ENCODE results near the gene CLEC10A. TPM values are rescaled to one million over a fixed set of nuclear protein-coding genes. Genes with fewer than 3 reads are reported as not detected.

Gene CLEC10A
- total and polyA plus RNA-seq, 2 donors (not counting 3 experiments of a cell fraction or from before 2014, with no cell fraction given) = 0.14 TPM; not detected in 1

- H3K9me1 ChIP-seq (replicated peaks; ENCODE audit: control insufficient read depth, extremely low read depth, insufficient read depth, low read length) = no peaks in the 10 kb centered on the region
- H3K9ac ChIP-seq (replicated peaks; ENCODE audit: extremely low read depth, insufficient read depth, low read length) = no peak overlapping the region
- FAIRE-seq (no peak), DNase-seq (ENCODE audit: low read depth, low spot score) (no peak)
- H3K9me3 ChIP-seq (replicated peaks; ENCODE audit: control insufficient read depth, insufficient read depth, low read length) = no peaks in the 10 kb centered on the region
- ChIA-PET CTCF (interaction anchor here (0.6 to 5.9 kb wide), 63 partner anchors 9 to 657 kb away, joined by 3 to 223 read pairs (median 4); partner anchors contain the start of genes ACADVL, ACAP1, ASGR1 and DLG4), POLR2A (interaction anchor here (0.6 to 1.0 kb wide), 5 partner anchors 11 to 174 kb away, joined by 3 to 6 read pairs (median 3); partner anchors contain the start of gene SLC16A13)
- dilution Hi-C loops (cut with MboI; ENCODE audit: extremely low pct_ligation_motif_present, low sequenced_read_pairs) = no loop called here
- no peak overlapping the region for H3K27ac ChIP-seq (ENCODE audit: insufficient read depth, low read depth, low read length)
- H3K4me2 ChIP-seq (ENCODE audit: insufficient read depth, low read length) = no peak overlapping the region
- intact Hi-C loops (cut with micrococcal nuclease) = loop anchor here (1.0 kb wide), 2 partner anchors 90 to 131 kb away; no protein-coding TSS in a partner anchor
- H3K36me3 ChIP-seq (ENCODE audit: control insufficient read depth in 2 of 2, extremely low read depth in 1 of 2, insufficient read depth in 2 of 2, low read length in 2 of 2) = no peaks in the 10 kb centered on the region
- no peaks in the 10 kb centered on the region for H4K20me1 ChIP-seq (replicated peaks; ENCODE audit: control insufficient read depth, extremely low read depth, insufficient read depth, low read length)
- no TSS peak for BruUV-seq (replicated peaks)
- no peaks in the 10 kb centered on the region for H3K79me2 ChIP-seq (ENCODE audit: control insufficient read depth, insufficient read depth, low read length)
- peaks cover 27% of the 10 kb centered on the region for H3K4me1 ChIP-seq (ENCODE audit: control insufficient read depth, extremely low read depth, insufficient read depth, low read length)
- no peaks in the 10 kb centered on the region for H3K27me3 ChIP-seq (ENCODE audit: control insufficient read depth in 2 of 2, insufficient read depth in 2 of 2, low read length in 2 of 2)
- H3K4me3 ChIP-seq (replicated peaks in 1 of 3; ENCODE audit: insufficient read depth in 1 of 3, low read depth in 1 of 3, low read length in 3 of 3) = no peak overlapping the region
- H2AFZ ChIP-seq (ENCODE audit: low read depth, low read length) = peak overlapping the region; percentile 45
- TF ChIP-seq EZH2 (IDR thresholded peaks at IDR 0.05; ENCODE audit: borderline replicate concordance, low read depth, low read length, severe bottlenecking) = no peak
- TF ChIP-seq MYC (IDR thresholded peaks at IDR 0.05; ENCODE audit: low read depth, low read length) = no peak
Measured at GRCh38 chr17:7046127-7046724, 33.8 kb downstream of the CLEC10A start.

- BruUV-seq (replicated peaks) = no TSS peak
- dilution Hi-C loops (cut with MboI; ENCODE audit: extremely low pct_ligation_motif_present, low sequenced_read_pairs) = no loop called here
- Histone ChIP-seq H4K20me1 (replicated peaks; ENCODE audit: control insufficient read depth, extremely low read depth, insufficient read depth, low read length) (no peaks in the 10 kb centered on the region), H3K4me3 (replicated peaks in 1 of 3; ENCODE audit: insufficient read depth in 1 of 3, low read depth in 1 of 3, low read length in 3 of 3) (no peak overlapping the region), H3K9ac (replicated peaks; ENCODE audit: extremely low read depth, insufficient read depth, low read length) (no peak overlapping the region), H3K4me1 (ENCODE audit: control insufficient read depth, extremely low read depth, insufficient read depth, low read length) (peaks cover 27% of the 10 kb centered on the region), H3K9me3 (replicated peaks; ENCODE audit: control insufficient read depth, insufficient read depth, low read length) (no peaks in the 10 kb centered on the region), H3K27me3 (ENCODE audit: control insufficient read depth in 2 of 2, insufficient read depth in 2 of 2, low read length in 2 of 2) (no peaks in the 10 kb centered on the region), H3K79me2 (ENCODE audit: control insufficient read depth, insufficient read depth, low read length) (no peaks in the 10 kb centered on the region), H2AFZ (ENCODE audit: low read depth, low read length) (peak overlapping the region; percentile 45), H3K9me1 (replicated peaks; ENCODE audit: control insufficient read depth, extremely low read depth, insufficient read depth, low read length) (no peaks in the 10 kb centered on the region), H3K27ac (ENCODE audit: insufficient read depth, low read depth, low read length) (no peak overlapping the region), H3K36me3 (ENCODE audit: control insufficient read depth in 2 of 2, extremely low read depth in 1 of 2, insufficient read depth in 2 of 2, low read length in 2 of 2) (no peaks in the 10 kb centered on the region), H3K4me2 (ENCODE audit: insufficient read depth, low read length) (no peak overlapping the region)
- intact Hi-C loops (cut with micrococcal nuclease) = loop anchor here (1.0 to 2.0 kb wide), 4 partner anchors 91 to 301 kb away; no protein-coding TSS in a partner anchor
- DNase-seq (ENCODE audit: low read depth, low spot score) = peak; percentile 89
- ChIA-PET CTCF (interaction anchor here (0.6 to 5.9 kb wide), 68 partner anchors 9 to 657 kb away, joined by 3 to 223 read pairs (median 4); partner anchors contain the start of genes ACADVL, ACAP1, ASGR1 and DLG4), POLR2A (interaction anchor here (0.6 to 1.0 kb wide), 4 partner anchors 10 to 175 kb away, joined by 3 to 6 read pairs (median 4); partner anchors contain the start of gene SLC16A13)
- TF ChIP-seq CTCF (IDR thresholded peaks at IDR 0.05; ENCODE audit: extremely low read depth in 1 of 2, insufficient read depth in 1 of 2, low read depth in 1 of 2, low read length in 2 of 2) (peak; percentile 52 to 58), EZH2 (IDR thresholded peaks at IDR 0.05; ENCODE audit: borderline replicate concordance, low read depth, low read length, severe bottlenecking) (no peak)
- FAIRE-seq = peak; percentile 72
Measured at GRCh38 chr17:7045492-7046126, 34.4 kb downstream of the CLEC10A start.

Data from endothelial cell of umbilical vein (primary cell).